ENCODE results near the gene COPG2.

COPG2 gene

GRCh38 chr7:130492523-130493274, 175.8 kb downstream of the COPG2 start:
- DNase-seq, result no peak

- DNase-seq, result no peak
Measured at GRCh38 chr7:130491841-130492522, 176.6 kb downstream of the COPG2 start, which contains the start of gene MEST. TSS of gene MEST (plus strand) at chr7:130492085. CDS start at chr7:130492314, 229 bp downstream.

GRCh38 chr7:130490888-130491804, 177.4 kb downstream of the COPG2 start:
- DNase-seq, result no peak

GRCh38 chr7:130490311-130490791, 178.2 kb downstream of the COPG2 start:
- DNase-seq, result no peak

GRCh38 chr7:130489140-130489983, 179.2 kb downstream of the COPG2 start:
- DNase-seq, result no peak

DNA sequence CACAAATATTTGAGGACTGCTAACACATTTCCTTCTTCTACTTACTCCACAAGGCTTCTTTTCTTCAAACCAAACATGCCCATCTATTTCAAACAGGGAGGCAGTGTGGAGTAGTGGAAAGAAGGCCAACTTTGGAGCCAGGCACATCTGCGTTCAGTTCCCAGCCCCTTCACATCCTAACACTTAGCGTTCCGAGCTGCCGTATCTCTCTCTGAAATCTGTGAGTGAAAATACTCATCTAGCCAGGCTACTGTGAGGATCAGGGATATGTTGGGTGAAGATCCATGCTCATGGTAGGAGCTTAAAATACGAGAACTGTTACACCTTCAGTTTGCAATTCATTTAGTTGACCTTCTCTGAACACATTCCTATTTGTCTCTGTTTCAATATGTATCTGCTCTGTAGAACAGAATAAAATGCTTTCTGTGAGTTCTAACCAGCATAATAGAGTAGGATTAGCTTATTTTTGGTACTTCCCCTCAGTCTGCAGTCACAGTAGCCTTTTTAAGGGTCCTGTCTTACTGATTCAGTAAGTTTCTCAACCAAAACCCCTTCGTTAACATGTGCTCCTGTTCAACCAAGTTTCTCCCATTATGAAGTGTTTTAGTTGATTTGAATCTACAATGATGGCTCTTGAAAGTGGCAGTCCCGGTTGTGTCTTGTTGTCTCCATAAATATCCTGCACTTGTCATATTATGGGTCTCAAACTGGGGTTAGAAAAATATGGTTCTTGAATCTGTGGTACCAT, 180.0 kb downstream of the COPG2 start:
- DNase-seq, result no peak

- DNase-seq, result no peak
Measured at GRCh38 chr7:130486954-130487436, 181.6 kb downstream of the COPG2 start.

- DNase-seq, result no peak
Measured at GRCh38 chr7:130486114-130486953, 182.2 kb downstream of the COPG2 start.

- DNase-seq, result no peak
Measured at GRCh38 chr7:130485734-130486113, 182.8 kb downstream of the COPG2 start.

GRCh38 chr7:130483031-130483430, 185.5 kb downstream of the COPG2 start:
- DNase-seq, result no peak

DNA sequence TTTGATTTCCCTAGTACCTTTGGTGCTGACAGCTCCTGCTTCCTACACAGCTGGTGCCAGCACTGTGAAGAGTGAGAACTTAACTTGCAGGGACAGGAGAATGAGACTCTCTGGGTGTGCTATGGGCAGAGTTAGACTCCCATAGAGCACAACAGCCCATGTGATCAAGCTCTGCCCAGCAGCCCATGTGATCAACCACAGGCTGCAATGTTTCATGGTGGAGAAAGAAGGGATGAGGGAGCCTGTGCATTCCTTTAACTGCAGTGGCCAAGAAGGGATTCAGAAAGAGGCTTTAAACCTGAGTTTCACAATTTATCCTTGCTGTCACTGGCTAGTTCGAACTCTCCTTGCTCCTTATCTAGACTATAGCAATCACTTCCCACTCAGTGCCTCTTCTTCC, 186.7 kb downstream of the COPG2 start:
- no peak for DNase-seq

GRCh38 chr7:130479716-130480400, 188.7 kb downstream of the COPG2 start:
- DNase-seq, result no peak

DNA sequence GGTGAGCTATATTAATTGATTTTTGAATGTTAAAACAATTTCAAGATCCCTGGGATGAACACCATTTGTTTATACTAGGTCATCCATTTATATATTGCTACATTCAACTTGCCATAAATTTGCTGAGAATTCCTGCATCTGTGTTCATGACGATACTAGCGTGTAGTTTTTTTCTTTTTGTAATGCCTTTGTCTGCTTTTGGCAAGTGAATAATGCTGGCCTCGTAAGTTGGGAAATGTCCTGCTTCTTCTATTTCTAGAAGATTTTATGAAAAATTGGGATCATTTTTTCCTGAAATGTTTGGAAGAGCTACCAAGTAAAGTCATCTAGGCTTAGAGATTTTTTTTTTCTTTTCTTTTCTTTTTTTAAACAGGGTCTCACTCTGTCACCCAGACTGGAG, 189.6 kb downstream of the COPG2 start:
- DNase-seq, result no peak

- no peak for DNase-seq
Measured at GRCh38 chr7:130476297-130477150, 192.0 kb downstream of the COPG2 start.

GRCh38 chr7:130475776-130476175, 192.8 kb downstream of the COPG2 start:
- no peak for DNase-seq

DNA sequence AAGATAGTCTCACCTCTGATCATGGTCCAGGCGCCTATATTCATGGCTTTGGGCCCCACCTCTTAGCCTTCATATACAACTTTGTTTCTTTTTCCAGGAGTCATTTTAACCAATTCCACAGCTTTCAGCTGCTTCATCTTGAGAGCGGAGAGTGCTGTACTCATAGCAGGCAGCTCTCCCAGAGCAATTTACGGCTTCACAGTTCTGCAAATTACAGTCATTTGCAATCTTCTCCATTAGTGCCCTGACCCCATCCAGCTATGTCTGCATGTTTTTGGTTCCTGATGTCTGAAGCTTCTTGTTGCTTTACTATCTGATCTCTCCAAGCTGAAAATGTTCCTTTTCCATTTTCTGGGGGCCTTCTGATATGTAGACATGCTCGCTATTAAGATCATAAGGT, 194.7 kb downstream of the COPG2 start:
- DNase-seq, result peak; percentile 58

DNA sequence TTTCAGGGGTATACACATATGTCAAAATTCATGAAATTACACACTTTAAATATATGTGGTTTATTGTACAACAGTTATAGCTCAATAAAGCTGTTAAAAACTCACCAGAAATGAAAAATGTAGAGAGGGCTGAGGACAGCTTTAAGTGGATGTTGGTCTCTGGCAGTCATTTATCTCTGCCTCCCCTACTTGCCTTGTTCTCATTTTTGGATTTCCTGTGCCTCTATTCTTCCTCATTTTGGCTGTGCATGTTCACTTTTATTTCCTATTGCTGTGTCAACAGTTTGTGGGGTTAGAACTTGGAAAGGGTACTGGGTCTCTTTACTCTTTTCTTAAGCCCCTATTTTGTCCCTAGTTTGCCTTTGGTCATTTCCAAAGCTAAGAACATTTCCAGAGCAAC, 195.3 kb downstream of the COPG2 start:
- DNase-seq, result no peak

DNA sequence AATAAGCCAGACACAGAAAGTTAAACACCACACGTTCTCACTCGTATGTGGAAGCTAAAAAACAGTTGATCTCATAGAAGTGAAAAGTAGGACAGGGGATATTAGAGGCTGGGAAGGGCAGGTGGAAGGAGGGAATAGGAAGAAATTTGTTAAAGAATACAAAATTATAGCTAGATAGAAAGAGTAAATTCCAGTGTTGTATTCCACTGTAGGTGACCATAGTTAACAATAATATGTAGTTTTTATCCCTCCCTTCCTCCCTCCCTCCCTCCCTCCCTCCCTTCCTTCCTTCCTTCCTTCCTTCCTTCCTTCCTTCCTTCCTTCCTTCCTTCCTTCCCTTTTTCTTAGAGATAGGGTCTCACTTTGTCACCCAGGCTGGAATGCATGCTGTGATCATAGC, 196.6 kb downstream of the COPG2 start:
- no peak for DNase-seq

GRCh38 chr7:130468612-130469011, 199.9 kb downstream of the COPG2 start:
- DNase-seq, result no peak
